SU-DHL-6 (cell line): ENCODE data around the gene PBLD.

Source experiments
- EZH2phosphoT487 ChIP-seq: fragments of 200-600 bp; sonication (generic), shearing (Covaris generic); conservative IDR thresholded peaks from 2 replicates; pipeline ENCODE4 v1.6.1; 2018; ENCODE audit warnings: mild to moderate bottlenecking, antibody characterized with exemption, low read length, moderate library complexity, mixed read lengths
- TF ChIP-seq, protein P1 (sequence below): fragments of 200-600 bp; sonication (generic); IDR thresholded peaks from one replicate; pipeline ENCODE4 v1.5.1; 2017; ENCODE audit warnings: antibody characterized with exemption, mild to moderate bottlenecking, low read length, moderate library complexity; ENCODE audit not compliant: insufficient read depth, poor library complexity, severe bottlenecking

DNA sequence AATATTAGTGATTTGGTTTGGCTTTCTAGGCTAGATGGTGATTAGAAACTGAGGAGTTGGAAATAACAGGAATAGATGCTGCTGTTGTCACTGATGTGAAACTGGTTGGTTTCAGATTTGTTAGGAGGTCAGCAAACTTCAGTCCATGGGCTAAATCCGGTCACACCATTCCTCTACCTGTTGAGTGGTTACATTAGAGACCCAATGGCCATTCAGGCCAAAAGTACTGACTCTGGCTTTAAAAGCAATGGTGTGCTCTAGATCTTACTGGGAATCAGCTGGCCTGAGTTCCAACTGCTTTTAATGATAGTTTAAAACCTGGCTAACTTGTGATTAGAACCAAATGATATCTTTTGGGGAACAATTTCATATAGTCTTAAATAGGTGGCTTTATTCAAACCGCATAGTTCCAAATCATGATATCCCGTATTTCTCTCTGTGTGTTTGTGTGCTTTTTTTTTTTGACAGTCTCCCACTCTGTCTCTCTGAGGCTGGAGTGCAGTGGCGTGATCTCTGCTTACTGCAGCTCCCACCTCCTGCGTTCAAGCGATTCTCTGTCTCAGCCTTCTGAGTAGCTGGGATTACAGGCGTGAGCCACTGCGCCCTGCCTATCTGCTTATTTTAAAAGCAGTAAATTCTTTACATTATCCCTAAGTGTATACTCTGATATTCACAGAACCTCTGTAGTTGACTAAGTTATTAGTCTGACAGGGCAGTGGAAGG lies 7.8 kb upstream of the PBLD start:
- TF ChIP-seq, protein P1, sequence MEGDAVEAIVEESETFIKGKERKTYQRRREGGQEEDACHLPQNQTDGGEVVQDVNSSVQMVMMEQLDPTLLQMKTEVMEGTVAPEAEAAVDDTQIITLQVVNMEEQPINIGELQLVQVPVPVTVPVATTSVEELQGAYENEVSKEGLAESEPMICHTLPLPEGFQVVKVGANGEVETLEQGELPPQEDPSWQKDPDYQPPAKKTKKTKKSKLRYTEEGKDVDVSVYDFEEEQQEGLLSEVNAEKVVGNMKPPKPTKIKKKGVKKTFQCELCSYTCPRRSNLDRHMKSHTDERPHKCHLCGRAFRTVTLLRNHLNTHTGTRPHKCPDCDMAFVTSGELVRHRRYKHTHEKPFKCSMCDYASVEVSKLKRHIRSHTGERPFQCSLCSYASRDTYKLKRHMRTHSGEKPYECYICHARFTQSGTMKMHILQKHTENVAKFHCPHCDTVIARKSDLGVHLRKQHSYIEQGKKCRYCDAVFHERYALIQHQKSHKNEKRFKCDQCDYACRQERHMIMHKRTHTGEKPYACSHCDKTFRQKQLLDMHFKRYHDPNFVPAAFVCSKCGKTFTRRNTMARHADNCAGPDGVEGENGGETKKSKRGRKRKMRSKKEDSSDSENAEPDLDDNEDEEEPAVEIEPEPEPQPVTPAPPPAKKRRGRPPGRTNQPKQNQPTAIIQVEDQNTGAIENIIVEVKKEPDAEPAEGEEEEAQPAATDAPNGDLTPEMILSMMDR, result no peak
- TF ChIP-seq EZH2phosphoT487, result no peak
